ENCODE data around the gene P2RY6.

Gene P2RY6

DNA sequence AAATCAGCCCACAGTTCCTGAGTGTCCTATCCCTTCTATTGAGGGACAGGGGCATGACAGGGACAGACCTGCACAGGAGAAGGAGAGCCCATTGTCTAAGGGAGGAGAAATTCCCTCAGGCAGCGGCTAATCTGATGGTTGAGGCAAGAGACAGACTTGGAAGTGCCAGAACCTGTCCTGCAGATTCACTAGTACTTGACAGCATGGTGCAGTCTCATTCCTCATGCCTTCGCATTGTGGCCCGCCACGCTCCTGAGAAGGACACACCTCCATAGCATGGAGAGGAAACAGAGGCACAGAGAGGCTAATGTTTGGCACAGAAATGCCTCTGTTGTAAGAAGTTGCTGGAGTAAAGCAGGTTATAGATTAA is 3.2 kb downstream of the P2RY6 start:
- no peaks in the 10 kb centered on the region for H3K27me3 Mint-ChIP-seq
- DNase-seq, result no peak
- H3K4me3 Mint-ChIP-seq, result no peak overlapping the region
- H3K9me3 Mint-ChIP-seq, result no peaks in the 10 kb centered on the region
- no peak overlapping the region for H3K27ac Mint-ChIP-seq
- H3K36me3 Mint-ChIP-seq (ENCODE audit: low read depth), result no peaks in the 10 kb centered on the region
- no peaks in the 10 kb centered on the region for H3K4me1 Mint-ChIP-seq (ENCODE audit: low read depth)

- H3K4me1 Mint-ChIP-seq (ENCODE audit: low read depth), result no peaks in the 10 kb centered on the region
- no peaks in the 10 kb centered on the region for H3K27me3 Mint-ChIP-seq
- no peak for DNase-seq
- no peak overlapping the region for H3K4me3 Mint-ChIP-seq
- H3K9me3 Mint-ChIP-seq, result no peaks in the 10 kb centered on the region
- H3K36me3 Mint-ChIP-seq (ENCODE audit: low read depth), result no peaks in the 10 kb centered on the region
- no peak overlapping the region for H3K27ac Mint-ChIP-seq
Measured at GRCh38 chr11:73277467-73277866, 5.3 kb downstream of the P2RY6 start.

- Mint-ChIP-seq H3K27ac (no peak overlapping the region), H3K36me3 (ENCODE audit: low read depth) (no peaks in the 10 kb centered on the region), H3K9me3 (no peaks in the 10 kb centered on the region), H3K27me3 (no peaks in the 10 kb centered on the region), H3K4me3 (no peak overlapping the region), H3K4me1 (ENCODE audit: low read depth) (no peaks in the 10 kb centered on the region)
- no peak for DNase-seq
Measured at GRCh38 chr11:73280626-73281025, 8.5 kb downstream of the P2RY6 start.

DNA sequence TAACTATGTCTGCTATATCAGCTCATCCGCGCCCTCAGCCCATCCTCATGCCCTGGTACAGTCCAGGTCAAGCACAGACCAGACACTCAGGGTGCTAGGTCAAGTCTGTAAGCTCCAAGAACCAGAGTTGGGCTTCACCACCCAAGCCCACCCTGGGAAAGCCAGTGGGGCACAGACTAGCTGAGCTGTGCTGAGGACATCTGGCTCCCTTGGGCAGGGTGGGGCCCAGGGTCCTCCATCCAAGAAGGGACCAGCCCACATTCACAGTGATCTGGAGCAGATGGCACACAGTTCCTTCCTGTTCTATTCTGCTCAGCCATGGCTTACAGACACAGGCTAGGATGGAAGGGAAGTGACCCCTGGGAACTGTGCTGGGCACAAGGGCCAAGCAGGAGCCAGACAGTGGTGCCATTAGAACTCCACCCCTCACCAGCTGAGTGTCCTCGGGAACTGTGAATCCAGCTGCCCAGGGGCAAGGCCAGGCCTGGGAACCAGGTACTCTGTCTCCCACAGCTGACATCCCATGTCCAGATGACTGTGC is 9.1 kb downstream of the P2RY6 start:
- H3K27ac Mint-ChIP-seq, result no peak overlapping the region
- H3K4me1 Mint-ChIP-seq (ENCODE audit: low read depth), result no peaks in the 10 kb centered on the region
- DNase-seq, result no peak
- no peaks in the 10 kb centered on the region for H3K36me3 Mint-ChIP-seq (ENCODE audit: low read depth)
- no peaks in the 10 kb centered on the region for H3K27me3 Mint-ChIP-seq
- no peaks in the 10 kb centered on the region for H3K9me3 Mint-ChIP-seq
- no peak overlapping the region for H3K4me3 Mint-ChIP-seq

GRCh38 chr11:73281796-73282660 is 9.9 kb downstream of the P2RY6 start:
- H3K9me3 Mint-ChIP-seq, result no peaks in the 10 kb centered on the region
- no peaks in the 10 kb centered on the region for H3K4me1 Mint-ChIP-seq (ENCODE audit: low read depth)
- no peak overlapping the region for H3K27ac Mint-ChIP-seq
- H3K36me3 Mint-ChIP-seq (ENCODE audit: low read depth), result no peaks in the 10 kb centered on the region
- no peaks in the 10 kb centered on the region for H3K27me3 Mint-ChIP-seq
- no peak for DNase-seq
- no peak overlapping the region for H3K4me3 Mint-ChIP-seq

GRCh38 chr11:73283276-73284000 is 11.3 kb downstream of the P2RY6 start:
- H3K36me3 Mint-ChIP-seq (ENCODE audit: low read depth), result no peaks in the 10 kb centered on the region
- H3K9me3 Mint-ChIP-seq, result no peaks in the 10 kb centered on the region
- no peak overlapping the region for H3K4me3 Mint-ChIP-seq
- peaks cover 1% of the 10 kb centered on the region for H3K4me1 Mint-ChIP-seq (ENCODE audit: low read depth)
- no peaks in the 10 kb centered on the region for H3K27me3 Mint-ChIP-seq
- H3K27ac Mint-ChIP-seq, result no peak overlapping the region
- no peak for DNase-seq

DNA sequence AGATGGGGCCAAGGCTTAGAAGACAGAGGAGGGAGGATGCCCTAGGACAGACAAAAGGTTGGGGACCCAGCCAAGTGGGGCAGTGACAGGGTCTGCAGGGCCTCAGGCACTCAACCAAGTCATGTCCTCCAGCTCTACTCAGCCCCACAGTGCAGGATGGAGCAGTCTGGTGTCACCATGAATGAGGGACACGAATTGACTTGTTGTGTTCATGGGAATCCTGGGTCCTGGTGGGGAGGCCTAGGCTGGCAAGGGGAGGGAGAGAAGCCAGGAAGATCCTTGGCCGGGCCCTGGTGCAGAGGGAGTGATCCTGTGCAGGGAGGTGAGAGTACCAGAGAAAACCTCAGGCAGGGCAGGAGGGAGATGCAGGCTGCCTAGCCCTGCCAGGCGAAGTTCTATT is 12.0 kb downstream of the P2RY6 start:
- no peaks in the 10 kb centered on the region for H3K27me3 Mint-ChIP-seq
- peaks cover 5% of the 10 kb centered on the region for H3K4me1 Mint-ChIP-seq (ENCODE audit: low read depth)
- H3K27ac Mint-ChIP-seq, result no peak overlapping the region
- DNase-seq, result no peak
- no peak overlapping the region for H3K4me3 Mint-ChIP-seq
- no peaks in the 10 kb centered on the region for H3K36me3 Mint-ChIP-seq (ENCODE audit: low read depth)
- H3K9me3 Mint-ChIP-seq, result no peaks in the 10 kb centered on the region

GRCh38 chr11:73285721-73286120 is 13.6 kb downstream of the P2RY6 start:
- Mint-ChIP-seq H3K27ac (no peak overlapping the region), H3K4me3 (no peak overlapping the region), H3K36me3 (ENCODE audit: low read depth) (no peaks in the 10 kb centered on the region), H3K4me1 (ENCODE audit: low read depth) (peaks cover 9% of the 10 kb centered on the region), H3K9me3 (no peaks in the 10 kb centered on the region), H3K27me3 (no peaks in the 10 kb centered on the region)
- DNase-seq, result no peak

GRCh38 chr11:73286240-73286810 is 14.2 kb downstream of the P2RY6 start:
- Mint-ChIP-seq H3K27me3 (no peaks in the 10 kb centered on the region), H3K4me1 (ENCODE audit: low read depth) (peaks cover 9% of the 10 kb centered on the region), H3K4me3 (no peak overlapping the region), H3K27ac (no peak overlapping the region), H3K36me3 (ENCODE audit: low read depth) (no peaks in the 10 kb centered on the region), H3K9me3 (no peaks in the 10 kb centered on the region)
- DNase-seq, result no peak

GRCh38 chr11:73287400-73288101 is 15.4 kb downstream of the P2RY6 start:
- H3K4me1 Mint-ChIP-seq (ENCODE audit: low read depth), result peaks cover 9% of the 10 kb centered on the region
- no peak for DNase-seq
- no peaks in the 10 kb centered on the region for H3K9me3 Mint-ChIP-seq
- peaks cover 5% of the 10 kb centered on the region for H3K27me3 Mint-ChIP-seq
- no peak overlapping the region for H3K4me3 Mint-ChIP-seq
- no peak overlapping the region for H3K27ac Mint-ChIP-seq
- H3K36me3 Mint-ChIP-seq (ENCODE audit: low read depth), result no peaks in the 10 kb centered on the region

DNA sequence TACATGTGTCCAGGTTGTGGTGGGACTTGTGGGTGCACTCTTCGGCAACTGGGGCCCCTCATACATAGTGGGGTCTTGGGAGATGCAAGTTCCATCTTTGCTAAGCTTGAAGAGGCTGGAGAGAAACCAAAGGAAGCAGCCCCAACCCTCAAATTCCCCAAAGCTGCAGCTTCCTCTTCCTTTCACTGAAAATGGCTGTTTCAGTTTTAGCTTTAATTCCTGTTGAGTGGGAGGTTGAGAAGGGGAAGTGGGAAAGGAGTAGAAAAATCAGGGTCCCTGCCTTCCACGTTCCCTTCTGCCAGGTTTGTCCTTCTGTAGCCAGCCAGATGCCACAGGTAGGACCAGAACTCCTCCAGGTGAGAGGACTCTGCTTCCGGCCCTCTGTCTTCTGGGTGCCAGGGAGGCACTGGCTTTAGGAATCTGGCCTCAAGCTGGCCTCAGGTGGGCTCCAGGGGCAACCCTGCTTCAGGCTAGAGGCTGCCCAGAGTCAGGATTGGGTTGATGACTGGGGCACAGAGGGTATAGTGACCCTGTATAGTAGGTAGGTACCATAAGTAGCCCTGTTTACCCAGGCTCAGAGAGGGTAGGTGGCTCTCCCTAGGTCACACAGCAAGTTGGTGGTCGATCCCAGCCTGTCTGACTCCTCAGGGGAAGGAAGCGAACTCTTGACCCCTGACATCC is 16.2 kb downstream of the P2RY6 start:
- no peak overlapping the region for H3K4me3 Mint-ChIP-seq
- no peaks in the 10 kb centered on the region for H3K9me3 Mint-ChIP-seq
- H3K4me1 Mint-ChIP-seq (ENCODE audit: low read depth), result peaks cover 9% of the 10 kb centered on the region
- peaks cover 5% of the 10 kb centered on the region for H3K27me3 Mint-ChIP-seq
- H3K36me3 Mint-ChIP-seq (ENCODE audit: low read depth), result no peaks in the 10 kb centered on the region
- DNase-seq, result no peak
- no peak overlapping the region for H3K27ac Mint-ChIP-seq

DNA sequence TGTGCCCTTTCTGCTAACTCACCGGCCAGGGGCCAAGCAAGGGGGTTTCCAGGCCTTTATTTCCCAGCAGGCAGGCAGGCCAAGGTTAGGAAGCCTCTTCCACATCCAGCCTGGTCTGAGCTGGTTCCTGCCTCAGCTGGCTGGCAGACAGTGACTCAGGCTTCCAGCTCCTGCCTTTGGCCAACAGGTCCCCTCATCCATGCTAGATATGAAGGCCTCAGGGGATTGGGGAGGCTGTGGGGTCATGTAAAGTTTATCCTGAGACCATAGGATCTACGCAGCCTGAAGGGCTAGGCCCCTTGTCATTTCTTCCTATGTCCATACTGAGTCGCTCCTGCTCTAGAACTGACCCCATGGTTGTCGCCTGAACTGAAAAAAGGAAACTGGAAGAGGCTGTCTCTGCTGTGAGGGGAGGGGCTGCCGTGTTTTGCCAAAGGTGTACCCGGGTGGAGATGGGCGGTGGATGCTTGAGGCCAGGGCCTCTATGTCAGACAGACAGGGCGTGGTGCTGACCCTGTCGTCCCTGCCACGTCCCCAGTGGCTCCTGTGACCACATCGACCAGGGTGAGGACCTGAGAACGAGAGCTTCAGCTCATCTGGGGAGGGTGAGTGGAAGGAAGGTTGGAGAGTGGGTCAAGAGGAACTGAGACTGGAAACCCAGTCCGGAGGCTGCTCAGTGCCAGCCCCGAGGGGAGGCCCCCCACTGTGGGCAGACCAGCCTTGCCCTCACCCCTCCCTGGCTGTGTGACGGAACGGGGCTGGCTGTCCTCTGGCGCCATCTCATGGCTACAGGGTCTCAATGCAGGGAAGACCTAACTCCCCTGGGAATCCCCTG is 17.0 kb downstream of the P2RY6 start:
- H3K27me3 Mint-ChIP-seq, result peaks cover 5% of the 10 kb centered on the region

GRCh38 chr11:73290536-73290935 is 18.4 kb downstream of the P2RY6 start:
- Mint-ChIP-seq H3K36me3 (ENCODE audit: low read depth) (no peaks in the 10 kb centered on the region), H3K4me3 (no peak overlapping the region), H3K4me1 (ENCODE audit: low read depth) (peaks cover 10% of the 10 kb centered on the region), H3K9me3 (no peaks in the 10 kb centered on the region), H3K27ac (no peak overlapping the region), H3K27me3 (peaks cover 5% of the 10 kb centered on the region)
- no peak for DNase-seq

More for the DNA sequence above, 17.0 kb downstream of the P2RY6 start:
- Mint-ChIP-seq H3K27ac (no peak overlapping the region), H3K4me1 (ENCODE audit: low read depth) (peaks cover 9% of the 10 kb centered on the region), H3K36me3 (ENCODE audit: low read depth) (no peaks in the 10 kb centered on the region), H3K4me3 (no peak overlapping the region), H3K9me3 (no peaks in the 10 kb centered on the region)
- peak; percentile 64 for DNase-seq

All from activated T-cell treated with anti-CD3 and anti-CD28 coated beads, Interleukin-2, amount 50 U/mL, for 24 hours (primary cell).